Measurements from ENCODE around the gene CCL24. TPM values are rescaled to one million over a fixed set of nuclear protein-coding genes. Genes with fewer than 3 reads are reported as not detected.

CCL24 gene
- total RNA-seq, 2 experiments from 2014 or later, result not detected

DNA sequence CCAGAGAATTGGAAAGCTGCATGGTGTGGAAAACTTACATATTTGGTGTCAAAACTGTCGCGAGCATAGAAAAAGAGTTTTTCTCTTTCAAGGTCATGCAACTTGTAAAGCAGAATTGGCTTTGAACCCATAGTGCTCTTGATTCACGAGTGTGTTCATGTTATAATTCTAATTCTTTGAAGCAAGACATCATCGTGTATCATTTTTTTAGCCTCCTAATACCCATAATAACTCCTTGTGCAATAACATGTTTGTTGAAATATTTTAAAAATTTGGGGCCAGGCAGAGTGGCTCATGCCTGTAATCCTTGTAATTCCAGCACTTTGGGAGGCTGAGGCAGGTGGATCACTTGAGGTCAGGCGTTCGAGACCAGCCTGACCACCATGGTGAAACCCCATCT, 4.2 kb downstream of the CCL24 start:
- no peaks in the 10 kb centered on the region for H3K9me2 ChIP-seq (ENCODE audit: insufficient read depth, low read length)
- no peaks in the 10 kb centered on the region for H4K20me1 ChIP-seq (ENCODE audit: insufficient read depth, low read length)
- DNase-seq (ENCODE audit: low spot score), result no peak
- H3K79me2 ChIP-seq (ENCODE audit: insufficient read depth, low read depth, low read length), result no peaks in the 10 kb centered on the region
- H3K9me3 ChIP-seq (ENCODE audit: low read length), result peaks cover 11% of the 10 kb centered on the region; the same call in 1 of the 2 replicates
- TF ChIP-seq CTCF (conservative IDR thresholded peaks at IDR 0.05; ENCODE audit: low read length) (no peak), EZH2phosphoT487 (IDR thresholded peaks at IDR 0.05; ENCODE audit: borderline replicate concordance, low read depth, low read length) (no peak)
- ChIA-PET CTCF (ENCODE audit: unreplicated experiment) (no interaction called here), POLR2A (no interaction called here)
- BruUV-seq (replicated peaks), result no TSS peak
- H2AFZ ChIP-seq (ENCODE audit: low read length), result no peak overlapping the region
- no peaks in the 10 kb centered on the region for H3K36me3 ChIP-seq (ENCODE audit: insufficient read depth, low read length)
- no peaks in the 10 kb centered on the region for H3K4me1 ChIP-seq (ENCODE audit: insufficient read depth, low read length, poor library complexity, severe bottlenecking)
- H3K4me2 ChIP-seq (ENCODE audit: low read length), result no peak overlapping the region
- H3K4me3 ChIP-seq (ENCODE audit: low read depth, low read length, poor library complexity, severe bottlenecking), result no peak overlapping the region
- no peak overlapping the region for H3K27ac ChIP-seq (ENCODE audit: low read depth, low read length, poor library complexity, severe bottlenecking)
- intact Hi-C loops (cut with micrococcal nuclease; ENCODE audit: unreplicated experiment), result loop anchor here (10.0 kb wide), 1 partner anchor 235 kb away; no protein-coding TSS in a partner anchor

- no peak for DNase-seq (ENCODE audit: low spot score)
- BruUV-seq (replicated peaks), result no TSS peak
- H2AFZ ChIP-seq (ENCODE audit: low read length), result no peak overlapping the region
- no peak for TF ChIP-seq EZH2phosphoT487 (IDR thresholded peaks at IDR 0.05; ENCODE audit: borderline replicate concordance, low read depth, low read length)
- no peak for TF ChIP-seq CTCF (conservative IDR thresholded peaks at IDR 0.05; ENCODE audit: low read length)
- no peak overlapping the region for H3K4me3 ChIP-seq (ENCODE audit: low read depth, low read length, poor library complexity, severe bottlenecking)
- H4K20me1 ChIP-seq (ENCODE audit: insufficient read depth, low read length), result no peaks in the 10 kb centered on the region
- POLR2A ChIA-PET, result no interaction called here
- peaks cover 3% of the 10 kb centered on the region for H3K4me1 ChIP-seq (ENCODE audit: insufficient read depth, low read length, poor library complexity, severe bottlenecking)
- intact Hi-C loops (cut with micrococcal nuclease; ENCODE audit: unreplicated experiment), result loop anchor here (10.0 kb wide), 1 partner anchor 233 kb away; no protein-coding TSS in a partner anchor
- no peaks in the 10 kb centered on the region for H3K36me3 ChIP-seq (ENCODE audit: insufficient read depth, low read length)
- no peaks in the 10 kb centered on the region for H3K79me2 ChIP-seq (ENCODE audit: insufficient read depth, low read depth, low read length)
- H3K9me2 ChIP-seq (ENCODE audit: insufficient read depth, low read length), result no peaks in the 10 kb centered on the region
- CTCF ChIA-PET (ENCODE audit: unreplicated experiment), result no interaction called here
- H3K27ac ChIP-seq (ENCODE audit: low read depth, low read length, poor library complexity, severe bottlenecking), result no peak overlapping the region
- no peak overlapping the region for H3K4me2 ChIP-seq (ENCODE audit: low read length)
- peaks cover 11% of the 10 kb centered on the region; the same call in 1 of the 2 replicates for H3K9me3 ChIP-seq (ENCODE audit: low read length)
Observed at GRCh38 chr7:75808106-75808505, 5.5 kb downstream of the CCL24 start.

DNA sequence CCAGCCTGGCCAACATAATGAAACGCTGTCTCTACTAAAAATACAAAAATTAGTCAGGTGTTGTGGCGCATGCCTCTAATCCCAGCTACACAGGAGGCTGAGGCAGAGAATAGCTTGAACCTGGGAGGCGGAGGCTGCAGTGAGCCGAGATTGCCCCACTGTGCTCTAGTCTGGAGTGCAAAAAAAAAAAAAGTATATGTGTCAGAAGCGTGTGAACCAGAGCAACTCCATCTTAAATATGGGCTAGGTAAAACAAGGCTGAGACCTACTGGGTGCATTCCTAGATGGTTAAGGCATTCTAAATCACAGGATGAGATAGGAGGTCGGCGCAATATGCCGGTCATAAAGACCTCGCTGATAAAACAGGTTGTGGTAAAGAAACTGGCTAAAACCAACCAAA, 6.2 kb downstream of the CCL24 start:
- ChIA-PET CTCF (ENCODE audit: unreplicated experiment) (no interaction called here), POLR2A (no interaction called here)
- Histone ChIP-seq H3K36me3 (ENCODE audit: insufficient read depth, low read length) (no peaks in the 10 kb centered on the region), H3K4me3 (ENCODE audit: low read depth, low read length, poor library complexity, severe bottlenecking) (no peak overlapping the region), H3K9me2 (ENCODE audit: insufficient read depth, low read length) (no peaks in the 10 kb centered on the region), H3K4me2 (ENCODE audit: low read length) (no peak overlapping the region), H3K79me2 (ENCODE audit: insufficient read depth, low read depth, low read length) (no peaks in the 10 kb centered on the region), H2AFZ (ENCODE audit: low read length) (no peak overlapping the region), H3K27ac (ENCODE audit: low read depth, low read length, poor library complexity, severe bottlenecking) (no peak overlapping the region), H3K9me3 (ENCODE audit: low read length) (peaks cover 11% of the 10 kb centered on the region; the same call in 1 of the 2 replicates), H3K4me1 (ENCODE audit: insufficient read depth, low read length, poor library complexity, severe bottlenecking) (peaks cover 3% of the 10 kb centered on the region), H4K20me1 (ENCODE audit: insufficient read depth, low read length) (no peaks in the 10 kb centered on the region)
- BruUV-seq (replicated peaks), result no TSS peak
- TF ChIP-seq CTCF (conservative IDR thresholded peaks at IDR 0.05; ENCODE audit: low read length) (no peak), EZH2phosphoT487 (IDR thresholded peaks at IDR 0.05; ENCODE audit: borderline replicate concordance, low read depth, low read length) (no peak)
- DNase-seq (ENCODE audit: low spot score), result no peak
- intact Hi-C loops (cut with micrococcal nuclease; ENCODE audit: unreplicated experiment), result loop anchor here (10.0 kb wide), 1 partner anchor 233 kb away; no protein-coding TSS in a partner anchor
